Thyroid gland (tissue), 4 donors: ENCODE data around the gene MSANTD2. TPM values are rescaled to one million over a fixed set of nuclear protein-coding genes. Genes with fewer than 3 reads are reported as not detected.

Source experiments
- DNase-seq, 2 donors: peaks; one replicate each; pipeline ENCODE4 v3.0.0-alpha.2; 2019
- H3K27ac ChIP-seq, 3 donors: fragments of 200-600 bp; sonication (generic); 1 replicate in 2 of 3; 2 replicates in 1 of 3; pipeline ENCODE4 v1.5.1; 2016 to 2019; ENCODE audit warnings: mild to moderate bottlenecking in 1 of 3, moderate library complexity in 1 of 3
- H3K27me3 ChIP-seq: fragments of 200-600 bp; sonication (generic); one replicate; pipeline ENCODE4 v1.5.1; 2019
- H3K36me3 ChIP-seq, 2 donors: fragments of 200-600 bp; sonication (generic); one replicate each; pipeline ENCODE4 v1.5.1; 2016 to 2019
- H3K4me1 ChIP-seq, 2 donors: fragments of 200-600 bp; sonication (generic); one replicate each; pipeline ENCODE4 v1.5.1; 2017 to 2019
- H3K4me3 ChIP-seq, 3 donors: fragments of 200-600 bp; sonication (generic); replicated peaks in 1 of 3; 1 replicate in 2 of 3; 2 replicates in 1 of 3; pipeline ENCODE4 v1.5.1; 2016; ENCODE audit warnings: mild to moderate bottlenecking in 1 of 3
- H3K9me3 ChIP-seq: fragments of 200-600 bp; sonication (generic); one replicate; pipeline ENCODE4 v1.5.1; 2017
- POLR2A ChIP-seq, 2 donors: fragments of 450-650 bp; IDR thresholded peaks; one replicate each; pipeline ENCODE4 v1.6.1; 2017; ENCODE audit warnings: antibody characterized with exemption in 2 of 2, mild to moderate bottlenecking in 2 of 2, moderate library complexity in 1 of 2
- WGBS, 2 donors: methylation state at CpG; one replicate each; pipeline ENCODE4 v1.1.5; 2017; 5-methylcytosine and 5-hydroxymethylcytosine counted together
- intact Hi-C: fragments of 100-400 bp; cut with DNase I; formaldehyde crosslinking; loops from one replicate; pipeline ENCODE4 v1.15.1; 2023
- total RNA-seq, 4 donors: library from RNA; depleted of rRNA; stranded (reverse); fragments of >200 nt; gene quantifications; one replicate each; pipeline ENCODE4 v1.2.3, GENCODE V29; 2016
- TF ChIP-seq, protein P1 (sequence below), 6 experiments: fragments of 200-600 bp in 3 of 6; fragments of 450-650 bp in 3 of 6; sonication (generic) in 3 of 6; IDR thresholded peaks; one replicate each; pipeline ENCODE4 v1.5.1; 2016 to 2019; ENCODE audit warnings: antibody characterized with exemption in 6 of 6, mild to moderate bottlenecking in 2 of 6, inconsistent platforms in 1 of 6, moderate library complexity in 1 of 6

The MSANTD2 gene
- total RNA-seq, 4 donors from 2014 or later = 29.1 to 56.1 (median 37.0) TPM

DNA sequence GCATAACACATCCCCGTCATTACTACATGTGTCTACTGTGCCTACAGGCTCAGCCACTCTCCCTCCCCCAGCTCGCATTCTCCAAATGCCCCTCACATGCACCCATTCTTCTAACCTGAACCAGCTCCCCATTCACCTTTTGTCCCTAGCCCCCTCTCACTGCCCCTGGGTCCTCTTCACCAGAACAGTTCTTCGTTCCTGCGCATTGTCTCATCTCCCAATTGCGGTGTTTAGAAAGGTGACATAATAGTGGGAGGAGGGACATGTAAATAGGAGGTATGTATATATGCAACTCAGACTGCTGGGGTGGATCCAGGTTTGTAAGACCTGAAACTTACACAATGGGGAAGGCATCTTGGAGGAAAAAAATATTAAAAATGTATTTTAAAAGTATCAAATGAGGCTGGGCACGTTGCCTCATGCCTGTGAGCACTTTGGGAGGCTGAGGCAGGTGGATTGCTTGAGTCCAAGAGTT, 43.4 kb downstream of the MSANTD2 start:
- H3K36me3 ChIP-seq = peaks cover 8 to 26% of the 10 kb centered on the region in 2 donors
- no peak for TF ChIP-seq POLR2A (IDR thresholded peaks at IDR 0.05)
- TF ChIP-seq, protein P1, sequence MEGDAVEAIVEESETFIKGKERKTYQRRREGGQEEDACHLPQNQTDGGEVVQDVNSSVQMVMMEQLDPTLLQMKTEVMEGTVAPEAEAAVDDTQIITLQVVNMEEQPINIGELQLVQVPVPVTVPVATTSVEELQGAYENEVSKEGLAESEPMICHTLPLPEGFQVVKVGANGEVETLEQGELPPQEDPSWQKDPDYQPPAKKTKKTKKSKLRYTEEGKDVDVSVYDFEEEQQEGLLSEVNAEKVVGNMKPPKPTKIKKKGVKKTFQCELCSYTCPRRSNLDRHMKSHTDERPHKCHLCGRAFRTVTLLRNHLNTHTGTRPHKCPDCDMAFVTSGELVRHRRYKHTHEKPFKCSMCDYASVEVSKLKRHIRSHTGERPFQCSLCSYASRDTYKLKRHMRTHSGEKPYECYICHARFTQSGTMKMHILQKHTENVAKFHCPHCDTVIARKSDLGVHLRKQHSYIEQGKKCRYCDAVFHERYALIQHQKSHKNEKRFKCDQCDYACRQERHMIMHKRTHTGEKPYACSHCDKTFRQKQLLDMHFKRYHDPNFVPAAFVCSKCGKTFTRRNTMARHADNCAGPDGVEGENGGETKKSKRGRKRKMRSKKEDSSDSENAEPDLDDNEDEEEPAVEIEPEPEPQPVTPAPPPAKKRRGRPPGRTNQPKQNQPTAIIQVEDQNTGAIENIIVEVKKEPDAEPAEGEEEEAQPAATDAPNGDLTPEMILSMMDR (IDR thresholded peaks at IDR 0.05) = no peak
- no peak overlapping the region for H3K4me3 ChIP-seq
- intact Hi-C loops = no loop called here
- peak overlapping the region in 1 of 3 donors; percentile 37 for H3K27ac ChIP-seq
- H3K4me1 ChIP-seq = peaks cover 33 to 69% of the 10 kb centered on the region in 2 donors
- DNase-seq = no peak
- H3K9me3 ChIP-seq = no peaks in the 10 kb centered on the region
- WGBS, 2 donors = 79 to 87% methylated on average over 6 of the region's 6 CpGs
- H3K27me3 ChIP-seq = no peaks in the 10 kb centered on the region

DNA sequence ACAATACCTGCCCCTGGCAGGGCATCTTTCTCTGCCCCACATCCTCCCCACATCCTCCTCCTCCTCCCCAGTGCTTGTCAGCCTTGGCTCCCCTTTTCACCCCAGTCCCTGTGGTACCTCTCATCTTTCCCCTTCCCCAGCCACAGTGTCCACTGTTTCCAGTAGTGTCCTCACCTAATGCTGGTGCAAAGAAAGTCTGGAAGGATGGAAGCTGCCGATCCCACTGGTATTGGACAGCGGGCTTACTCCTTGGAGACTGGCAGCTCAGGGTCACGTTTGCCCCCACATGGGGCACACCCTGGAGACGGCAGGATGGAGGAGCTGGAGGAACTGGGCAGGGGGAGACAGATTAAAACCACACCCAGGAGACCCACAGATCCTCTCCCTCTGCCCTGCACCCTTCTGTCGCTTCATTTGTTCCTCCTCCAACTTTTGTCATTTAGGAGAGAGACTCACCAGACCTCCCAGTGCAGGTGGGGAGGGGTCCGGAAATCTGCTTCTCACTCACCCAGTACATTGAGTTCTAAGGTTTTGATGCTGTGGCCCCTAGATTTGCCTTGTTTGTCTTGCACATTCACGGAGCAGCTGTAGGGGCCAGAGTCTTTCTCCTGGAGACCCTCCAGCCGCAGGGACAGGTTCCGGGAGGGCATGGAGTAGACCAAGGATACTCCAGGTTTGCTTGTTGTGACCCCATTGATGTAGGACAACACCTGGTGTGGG, 44.0 kb downstream of the MSANTD2 start:
- Histone ChIP-seq H3K27me3 (no peaks in the 10 kb centered on the region), H3K36me3 (peaks cover 8 to 26% of the 10 kb centered on the region in 2 donors), H3K4me3 (no peak overlapping the region), H3K4me1 (peaks cover 38 to 75% of the 10 kb centered on the region in 2 donors), H3K9me3 (no peaks in the 10 kb centered on the region), H3K27ac (peak overlapping the region in 1 of 3 donors; percentile 37)
- TF ChIP-seq, protein P1 (IDR thresholded peaks at IDR 0.05) = no peak
- no peak for TF ChIP-seq POLR2A (IDR thresholded peaks at IDR 0.05)
- intact Hi-C loops = no loop called here
- WGBS, 2 donors = 76 to 81% methylated on average over 9 of the region's 9 CpGs
- no peak for DNase-seq

DNA sequence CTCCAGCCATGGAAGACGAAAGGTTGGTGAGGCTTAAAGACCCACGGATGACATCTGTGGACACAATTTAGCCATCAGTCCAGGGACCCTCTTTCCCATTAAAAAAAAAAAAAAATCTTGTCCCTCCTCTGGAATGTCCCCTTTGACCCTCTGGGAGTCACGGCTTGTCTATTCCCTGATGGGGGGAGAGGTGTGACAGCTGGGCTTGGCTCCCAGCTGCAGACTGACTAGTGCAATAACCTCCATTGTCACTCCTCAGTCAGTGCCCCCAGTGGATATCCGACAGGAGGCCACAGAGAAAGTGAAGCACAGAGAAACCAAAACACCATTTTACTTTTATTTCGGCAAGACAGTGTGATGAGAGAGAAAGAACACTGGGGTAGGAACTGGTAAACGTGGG, 45.5 kb downstream of the MSANTD2 start:
- Histone ChIP-seq H3K27me3 (no peaks in the 10 kb centered on the region), H3K36me3 (peaks cover 8 to 26% of the 10 kb centered on the region in 2 donors), H3K27ac (peak overlapping the region in 1 of 3 donors; percentile 23), H3K4me3 (no peak overlapping the region), H3K9me3 (no peaks in the 10 kb centered on the region), H3K4me1 (peaks cover 39 to 86% of the 10 kb centered on the region in 2 donors)
- TF ChIP-seq, protein P1 (IDR thresholded peaks at IDR 0.05) = no peak
- TF ChIP-seq POLR2A (IDR thresholded peaks at IDR 0.05) = no peak
- DNase-seq = no peak
- 75 to 77% methylated on average over 6 of the region's 6 CpGs for WGBS, 2 donors
- intact Hi-C loops = no loop called here

DNA sequence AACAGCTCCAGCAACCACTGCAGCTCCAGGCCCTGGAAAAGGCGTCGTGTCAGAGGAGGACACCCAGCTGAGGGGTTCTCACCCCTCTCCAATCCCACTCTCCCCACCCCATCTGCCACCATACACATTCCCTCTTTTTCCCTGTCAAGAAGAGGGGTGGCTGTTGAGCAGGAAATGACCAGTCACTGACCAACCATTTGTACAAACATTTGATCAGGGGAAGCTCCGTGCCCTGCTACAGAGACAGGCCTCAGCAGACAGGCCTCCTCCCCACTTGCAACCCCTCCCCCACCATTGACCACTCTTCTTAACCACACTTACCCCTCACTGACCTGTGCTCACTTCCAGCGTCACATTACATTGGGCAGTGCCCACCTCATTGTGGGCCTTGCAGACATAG, 45.9 kb downstream of the MSANTD2 start:
- TF ChIP-seq POLR2A (IDR thresholded peaks at IDR 0.05) = no peak
- TF ChIP-seq, protein P1 (IDR thresholded peaks at IDR 0.05) = no peak
- 78 to 82% methylated on average over 4 of the region's 4 CpGs for WGBS, 2 donors
- intact Hi-C loops = no loop called here
- Histone ChIP-seq H3K27me3 (no peaks in the 10 kb centered on the region), H3K27ac (peak overlapping the region in 1 of 3 donors; percentile 23), H3K36me3 (peaks cover 8 to 26% of the 10 kb centered on the region in 2 donors), H3K9me3 (no peaks in the 10 kb centered on the region), H3K4me1 (peaks cover 35 to 83% of the 10 kb centered on the region in 2 donors), H3K4me3 (no peak overlapping the region)
- DNase-seq = no peak

DNA sequence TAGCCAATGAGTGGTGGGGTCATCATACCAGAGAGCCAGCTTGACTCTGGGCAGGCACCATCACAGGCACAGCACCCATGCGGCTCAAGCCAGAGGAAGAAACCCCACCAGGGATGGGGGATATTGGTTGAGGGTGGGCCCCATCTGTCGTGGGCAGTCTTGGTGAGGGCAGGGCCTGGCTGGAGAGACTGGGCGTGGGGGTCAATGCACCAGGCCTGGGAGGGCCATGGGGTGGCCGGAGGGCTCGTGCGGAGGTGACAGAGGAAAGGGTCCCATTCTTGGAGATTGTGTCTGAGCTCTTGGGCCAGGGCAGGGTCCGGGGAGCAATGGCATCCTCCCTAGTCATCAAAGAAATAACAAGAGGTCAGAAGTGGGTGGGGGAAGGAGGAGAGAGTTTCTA, 46.6 kb downstream of the MSANTD2 start:
- peak overlapping the region in 2 of 3 donors; percentile 94 to 97 for H3K27ac ChIP-seq
- intact Hi-C loops = no loop called here
- H3K27me3 ChIP-seq = no peaks in the 10 kb centered on the region
- 87 to 94% methylated on average over 7 of the region's 7 CpGs for WGBS, 2 donors
- H3K9me3 ChIP-seq = no peaks in the 10 kb centered on the region
- H3K36me3 ChIP-seq = peaks cover 8 to 26% of the 10 kb centered on the region in 2 donors
- TF ChIP-seq, protein P1 (IDR thresholded peaks at IDR 0.05) = no peak
- TF ChIP-seq POLR2A (IDR thresholded peaks at IDR 0.05) = no peak
- DNase-seq = no peak
- peaks cover 28 to 83% of the 10 kb centered on the region in 2 donors for H3K4me1 ChIP-seq
- H3K4me3 ChIP-seq = no peak overlapping the region
